Measurements from ENCODE around the gene MROH9. TPM values are rescaled to one million over a fixed set of nuclear protein-coding genes. Genes with fewer than 3 reads are reported as not detected.

Gene MROH9
- total RNA-seq, 3 donors from 2014 or later (not counting 1 experiment from before 2014, with no cell fraction given): not detected

DNA sequence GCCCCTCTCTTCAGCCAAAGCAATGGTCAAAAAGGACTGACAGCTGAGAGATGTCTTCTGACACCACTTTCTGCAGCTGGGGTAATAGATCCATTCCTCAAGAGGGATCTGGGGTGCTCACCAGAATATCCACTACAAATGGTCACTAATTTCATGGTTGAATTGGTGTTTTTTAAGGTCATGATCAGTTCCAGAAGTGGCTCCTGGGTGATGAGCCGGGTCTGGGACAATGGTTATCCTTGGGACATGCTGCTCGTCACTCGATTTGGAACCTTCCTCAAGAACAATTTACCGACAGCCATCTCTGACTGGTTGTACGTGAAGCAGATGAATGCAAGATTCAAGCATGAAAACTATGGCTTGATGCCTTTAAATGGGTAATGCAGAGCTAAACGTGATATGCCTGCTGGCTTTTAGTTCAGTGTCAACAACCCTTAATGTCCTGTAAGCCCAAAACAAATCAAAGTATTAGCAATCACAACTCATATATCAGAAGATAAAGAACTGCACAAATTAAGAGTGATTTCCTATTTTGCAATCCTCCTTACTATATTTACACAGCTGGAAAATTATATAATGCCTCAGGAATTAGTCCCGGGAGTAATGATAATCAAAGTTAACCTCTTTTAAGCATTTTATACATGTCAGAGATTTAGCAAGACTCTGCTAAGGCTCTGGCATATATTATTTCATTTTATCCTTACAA lies 175.4 kb downstream of the MROH9 start:
- H3K36me3 Mint-ChIP-seq: no peaks in the 10 kb centered on the region
- H3K9me3 ChIP-seq (ENCODE audit: control insufficient read depth, insufficient read depth, low read length): no peaks in the 10 kb centered on the region
- intact Hi-C loops (cut with micrococcal nuclease): no loop called here
- H3K27me3 Mint-ChIP-seq (ENCODE audit: low read depth in 2 of 2): peaks cover 0 to 6% of the 10 kb centered on the region in 2 donors
- H3K27ac Mint-ChIP-seq: no peak overlapping the region
- ATAC-seq (no peak), DNase-seq (no peak)
- H3K36me3 ChIP-seq (ENCODE audit: control insufficient read depth, insufficient read depth, low read length): no peaks in the 10 kb centered on the region
- no peaks in the 10 kb centered on the region for H3K9me3 Mint-ChIP-seq
- H3K27ac ChIP-seq (ENCODE audit: low read length): no peak overlapping the region
- no peaks in the 10 kb centered on the region for H3K27me3 ChIP-seq (ENCODE audit: control insufficient read depth, insufficient read depth, low read length)
- no peaks in the 10 kb centered on the region for H3K4me1 Mint-ChIP-seq
- TF ChIP-seq, protein P1, sequence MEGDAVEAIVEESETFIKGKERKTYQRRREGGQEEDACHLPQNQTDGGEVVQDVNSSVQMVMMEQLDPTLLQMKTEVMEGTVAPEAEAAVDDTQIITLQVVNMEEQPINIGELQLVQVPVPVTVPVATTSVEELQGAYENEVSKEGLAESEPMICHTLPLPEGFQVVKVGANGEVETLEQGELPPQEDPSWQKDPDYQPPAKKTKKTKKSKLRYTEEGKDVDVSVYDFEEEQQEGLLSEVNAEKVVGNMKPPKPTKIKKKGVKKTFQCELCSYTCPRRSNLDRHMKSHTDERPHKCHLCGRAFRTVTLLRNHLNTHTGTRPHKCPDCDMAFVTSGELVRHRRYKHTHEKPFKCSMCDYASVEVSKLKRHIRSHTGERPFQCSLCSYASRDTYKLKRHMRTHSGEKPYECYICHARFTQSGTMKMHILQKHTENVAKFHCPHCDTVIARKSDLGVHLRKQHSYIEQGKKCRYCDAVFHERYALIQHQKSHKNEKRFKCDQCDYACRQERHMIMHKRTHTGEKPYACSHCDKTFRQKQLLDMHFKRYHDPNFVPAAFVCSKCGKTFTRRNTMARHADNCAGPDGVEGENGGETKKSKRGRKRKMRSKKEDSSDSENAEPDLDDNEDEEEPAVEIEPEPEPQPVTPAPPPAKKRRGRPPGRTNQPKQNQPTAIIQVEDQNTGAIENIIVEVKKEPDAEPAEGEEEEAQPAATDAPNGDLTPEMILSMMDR (IDR thresholded peaks at IDR 0.05): no peak
- H3K4me1 ChIP-seq (ENCODE audit: control insufficient read depth, insufficient read depth, low read length): no peaks in the 10 kb centered on the region
- WGBS (ENCODE audit: insufficient coverage): 85% methylated on average over 7 of the region's 7 CpGs
- no peak overlapping the region for H3K4me3 ChIP-seq (ENCODE audit: low read length)
- no peak overlapping the region for H3K4me3 Mint-ChIP-seq

DNA sequence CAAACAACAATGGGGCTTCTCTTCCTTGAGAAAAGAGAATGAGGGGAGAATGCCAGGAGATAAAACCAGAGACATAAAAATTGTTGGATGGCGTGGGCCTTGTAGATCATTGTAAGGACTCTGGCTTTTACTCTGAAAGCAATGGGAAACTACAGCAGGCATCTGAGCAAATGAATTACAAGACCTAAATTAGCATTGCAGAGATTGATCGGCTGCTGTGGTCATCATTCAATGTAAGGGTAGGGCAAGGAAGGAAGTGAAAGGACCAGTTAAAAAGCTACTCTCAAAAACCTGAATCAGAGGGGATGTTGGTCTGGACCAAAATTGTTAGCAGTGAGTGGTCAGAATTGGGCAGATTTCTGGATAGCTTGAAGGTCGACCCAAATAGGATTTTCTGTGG lies 176.8 kb downstream of the MROH9 start:
- H3K4me1 Mint-ChIP-seq: no peaks in the 10 kb centered on the region
- TF ChIP-seq, protein P1 (IDR thresholded peaks at IDR 0.05): no peak
- H3K36me3 Mint-ChIP-seq: no peaks in the 10 kb centered on the region
- no peak overlapping the region for H3K27ac Mint-ChIP-seq
- H3K9me3 ChIP-seq (ENCODE audit: control insufficient read depth, insufficient read depth, low read length): no peaks in the 10 kb centered on the region
- H3K27me3 ChIP-seq (ENCODE audit: control insufficient read depth, insufficient read depth, low read length): no peaks in the 10 kb centered on the region
- no peaks in the 10 kb centered on the region for H3K36me3 ChIP-seq (ENCODE audit: control insufficient read depth, insufficient read depth, low read length)
- no peak overlapping the region for H3K27ac ChIP-seq (ENCODE audit: low read length)
- no peaks in the 10 kb centered on the region for H3K9me3 Mint-ChIP-seq
- DNase-seq (no peak), ATAC-seq (no peak)
- H3K4me3 Mint-ChIP-seq: no peak overlapping the region
- H3K4me1 ChIP-seq (ENCODE audit: control insufficient read depth, insufficient read depth, low read length): no peaks in the 10 kb centered on the region
- intact Hi-C loops (cut with micrococcal nuclease): no loop called here
- peaks cover 0 to 6% of the 10 kb centered on the region in 2 donors for H3K27me3 Mint-ChIP-seq (ENCODE audit: low read depth in 2 of 2)
- WGBS (ENCODE audit: insufficient coverage): 77% methylated on average over 3 of the region's 3 CpGs
- no peak overlapping the region for H3K4me3 ChIP-seq (ENCODE audit: low read length)

GRCh38 chr1:171113382-171113781 lies 178.0 kb downstream of the MROH9 start:
- ATAC-seq (no peak), DNase-seq (no peak)
- Mint-ChIP-seq H3K4me1 (no peaks in the 10 kb centered on the region), H3K9me3 (no peaks in the 10 kb centered on the region), H3K27me3 (ENCODE audit: low read depth in 2 of 2) (peaks cover 0 to 6% of the 10 kb centered on the region in 2 donors), H3K36me3 (no peaks in the 10 kb centered on the region), H3K27ac (no peak overlapping the region), H3K4me3 (no peak overlapping the region)
- intact Hi-C loops (cut with micrococcal nuclease): no loop called here
- Histone ChIP-seq H3K4me1 (ENCODE audit: control insufficient read depth, insufficient read depth, low read length) (no peaks in the 10 kb centered on the region), H3K36me3 (ENCODE audit: control insufficient read depth, insufficient read depth, low read length) (no peaks in the 10 kb centered on the region), H3K9me3 (ENCODE audit: control insufficient read depth, insufficient read depth, low read length) (no peaks in the 10 kb centered on the region), H3K27me3 (ENCODE audit: control insufficient read depth, insufficient read depth, low read length) (no peaks in the 10 kb centered on the region), H3K27ac (ENCODE audit: low read length) (no peak overlapping the region), H3K4me3 (ENCODE audit: low read length) (no peak overlapping the region)
- TF ChIP-seq, protein P1 (IDR thresholded peaks at IDR 0.05): no peak
- 82% methylated on average over 3 of the region's 3 CpGs for WGBS (ENCODE audit: insufficient coverage)

Other genes with a start within 250 kb of the MROH9 start
- gene FMO3, start 155.4 kb downstream of the MROH9 start, total RNA-seq: not detected
- gene FMO2, start 249.8 kb downstream of the MROH9 start, total RNA-seq: not detected

Measured in natural killer cell (primary cell).